Activated CD4-positive, alpha-beta T cell treated with anti-CD3 and anti-CD28 coated beads, Interleukin-2, amount 10 ng/mL, durations not matched to agents 7 days and 5 days (primary cell): ENCODE data around the gene CPLX4. TPM values are rescaled to one million over a fixed set of nuclear protein-coding genes. Genes with fewer than 3 reads are reported as not detected.

Source experiments
- total RNA-seq, 2 experiments: library from RNA; stranded (reverse); gene quantifications; one replicate each; pipeline ENCODE4 v1.2.3, GENCODE V29; 2021

Gene CPLX4
- total RNA-seq, 2 experiments from 2014 or later, result not detected

Other genes with a start within 250 kb of the CPLX4 start
- gene SEC11C, start 178.8 kb downstream of the CPLX4 start, total RNA-seq, result 10 to 100 TPM; 63.3 to 64.1 TPM
- gene GRP, start 98.5 kb downstream of the CPLX4 start, total RNA-seq, result not detected
- not detected for gene RAX, start 45.2 kb downstream of the CPLX4 start, total RNA-seq
- gene LMAN1, start 40.6 kb upstream of the CPLX4 start, total RNA-seq, result 10 to 100 TPM; 52.8 to 55.4 TPM